Stimulated activated naive CD8-positive, alpha-beta T cell treated with anti-CD3 and anti-CD28 coated beads, Interleukin-15, Interleukin-2, amounts not matched to agents 100 U/mL and 50 U/mL, for 24 hours (primary cell): ENCODE results near the gene TMEM87B.
"Not testable (repeated sequence)": the region's sequence is repeated elsewhere in the genome, so short reads cannot be mapped to it uniquely, and the experiment has no call there.

Experiments used
- ATAC-seq: fragments of 150-1000 bp; cut with Tn5 transposase; one replicate; pipeline ENCODE4 v1.10.0; 2021
- DNase-seq: peaks from one replicate; pipeline ENCODE4 v3.0.0; 2021

TMEM87B gene

DNA sequence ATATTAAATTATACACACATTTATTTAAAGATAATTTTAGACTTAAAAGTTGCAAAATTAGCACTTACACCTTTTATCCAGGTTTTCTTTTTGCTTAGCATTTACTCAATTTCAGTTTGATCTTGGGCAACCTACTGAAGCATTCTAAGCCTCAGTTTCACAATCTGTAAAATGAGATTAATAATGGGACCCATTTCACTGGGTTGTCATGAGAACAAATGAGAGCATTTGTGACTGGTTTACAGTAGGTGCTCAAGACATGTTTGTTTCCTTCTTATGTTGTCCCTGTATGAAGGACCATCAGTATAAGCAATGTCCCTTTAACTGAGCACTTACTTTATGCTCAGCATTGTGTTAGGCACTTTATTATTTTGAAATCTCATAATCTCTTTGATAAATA, 78.3 kb downstream of the TMEM87B start:
- DNase-seq (no peak), ATAC-seq (no peak)

DNA sequence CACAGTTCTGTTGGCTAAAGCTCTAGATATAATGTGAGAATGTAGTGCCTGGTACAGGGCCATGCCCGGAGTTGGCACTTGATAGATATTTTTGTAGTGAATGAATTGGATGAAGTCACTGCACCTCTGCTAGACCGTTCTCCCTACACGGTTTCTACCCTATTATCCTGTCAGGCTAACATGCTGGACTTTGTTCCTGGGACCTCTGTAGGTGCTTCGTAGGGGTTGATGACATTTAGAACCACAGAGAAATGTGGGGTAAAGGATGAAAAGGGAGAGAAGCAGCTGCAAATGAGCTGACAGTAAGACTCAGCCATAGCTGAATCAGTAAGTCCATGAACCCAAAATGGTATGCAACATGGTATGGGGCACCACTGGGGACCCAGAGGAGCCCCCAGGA, 79.1 kb downstream of the TMEM87B start:
- DNase-seq (no peak), ATAC-seq (no peak)

DNA sequence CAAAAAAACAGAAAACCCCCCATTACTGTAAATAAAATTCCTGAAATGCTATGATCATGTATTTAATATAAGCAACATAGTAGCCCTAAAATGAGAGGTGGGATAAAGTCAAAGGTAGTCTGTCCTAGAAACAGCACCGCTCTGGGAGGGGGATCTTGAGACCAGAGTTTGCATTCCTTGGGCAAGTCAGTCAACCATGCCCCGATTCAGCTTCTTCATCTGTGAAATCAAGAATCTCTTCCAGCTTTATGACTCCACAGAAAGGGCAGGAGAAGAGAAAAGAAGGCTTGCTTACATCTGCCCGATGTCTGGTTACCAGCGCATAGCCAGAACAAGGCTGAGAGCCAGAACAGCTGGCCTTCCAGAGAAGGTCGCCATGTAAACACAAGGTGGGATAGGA, 81.0 kb downstream of the TMEM87B start:
- DNase-seq (no peak), ATAC-seq (no peak)

DNA sequence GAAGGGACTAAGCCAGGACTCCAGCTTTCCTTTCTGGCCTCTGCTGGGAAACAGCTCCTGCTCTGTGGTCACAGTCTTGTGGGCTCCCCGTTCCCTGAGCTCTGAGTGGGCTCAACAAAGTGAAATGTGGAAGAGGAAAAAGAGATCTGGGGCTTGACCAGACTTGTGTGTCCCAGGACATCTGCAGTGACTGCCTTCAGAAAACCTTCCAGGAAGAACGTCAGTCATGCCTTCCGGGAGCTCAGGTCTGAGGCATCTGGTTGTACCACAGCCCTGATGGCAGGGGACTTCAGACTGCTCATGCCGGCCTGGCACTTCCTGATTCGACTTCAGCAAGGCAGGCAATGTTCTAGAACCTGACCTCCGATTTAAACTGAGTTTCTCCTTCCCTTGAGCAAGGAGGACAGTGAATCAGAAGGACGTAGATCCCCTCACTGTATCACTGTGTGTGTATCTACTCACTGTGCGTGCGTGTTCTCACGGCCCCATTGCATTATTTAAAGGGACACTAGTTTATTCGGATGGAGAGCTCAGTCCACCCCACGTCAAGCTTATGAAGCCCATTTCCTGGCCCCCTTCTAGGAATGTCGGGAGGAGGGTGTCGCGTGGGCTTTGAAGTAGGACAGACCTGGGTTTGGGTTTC, 82.6 kb downstream of the TMEM87B start:
- peak; percentile 55 for ATAC-seq
- DNase-seq = no peak

DNA sequence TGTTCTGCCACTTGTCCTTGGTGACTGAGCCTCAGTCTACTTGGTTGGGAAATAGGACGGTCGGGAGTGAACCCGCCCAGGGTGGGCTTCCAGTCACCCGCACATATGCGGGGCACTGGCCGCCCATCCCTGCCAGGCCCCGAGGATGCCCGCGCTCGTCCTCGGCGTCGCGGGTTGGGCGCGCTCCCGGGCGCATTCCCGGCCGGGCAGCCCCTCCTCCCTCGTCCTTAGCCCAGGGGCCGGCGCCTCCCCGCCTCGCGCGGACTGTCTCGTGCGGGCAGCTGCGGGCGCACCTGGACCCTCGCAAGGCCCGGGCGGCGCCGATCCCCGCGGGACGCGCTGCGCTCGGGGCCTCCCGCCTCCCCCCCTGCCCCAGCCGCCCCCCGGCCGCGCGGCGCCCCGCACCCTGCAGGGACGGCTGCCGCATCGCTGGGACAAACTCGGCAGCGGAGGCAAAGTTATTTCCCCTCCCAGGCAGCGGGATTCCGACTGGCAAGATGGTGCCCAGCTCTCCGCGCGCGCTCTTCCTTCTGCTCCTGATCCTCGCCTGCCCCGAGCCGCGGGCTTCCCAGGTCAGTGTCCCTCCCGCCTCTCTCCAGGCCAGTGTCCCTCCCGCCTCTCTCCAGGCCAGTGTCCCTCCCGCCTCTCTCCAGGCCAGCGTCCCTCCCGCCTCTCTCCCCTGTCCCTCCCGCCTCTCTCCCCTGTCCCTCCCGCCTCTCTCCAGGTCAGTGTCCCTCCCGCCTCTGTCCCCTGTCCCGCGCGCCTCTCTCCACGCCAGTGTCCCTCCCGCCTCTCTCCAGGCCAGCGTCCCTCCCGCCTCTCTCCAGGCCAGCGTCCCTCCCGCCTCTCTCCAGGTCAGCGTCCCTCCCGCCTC, 83.3 kb downstream of the TMEM87B start, which contains the start of gene FBLN7:
FBLN7 (plus strand) TSS at position 227 of the 874 bp plus-strand sequence; CDS start at position 498, 271 bp downstream.
- peak; percentile 8 for ATAC-seq
- no peak for DNase-seq

DNA sequence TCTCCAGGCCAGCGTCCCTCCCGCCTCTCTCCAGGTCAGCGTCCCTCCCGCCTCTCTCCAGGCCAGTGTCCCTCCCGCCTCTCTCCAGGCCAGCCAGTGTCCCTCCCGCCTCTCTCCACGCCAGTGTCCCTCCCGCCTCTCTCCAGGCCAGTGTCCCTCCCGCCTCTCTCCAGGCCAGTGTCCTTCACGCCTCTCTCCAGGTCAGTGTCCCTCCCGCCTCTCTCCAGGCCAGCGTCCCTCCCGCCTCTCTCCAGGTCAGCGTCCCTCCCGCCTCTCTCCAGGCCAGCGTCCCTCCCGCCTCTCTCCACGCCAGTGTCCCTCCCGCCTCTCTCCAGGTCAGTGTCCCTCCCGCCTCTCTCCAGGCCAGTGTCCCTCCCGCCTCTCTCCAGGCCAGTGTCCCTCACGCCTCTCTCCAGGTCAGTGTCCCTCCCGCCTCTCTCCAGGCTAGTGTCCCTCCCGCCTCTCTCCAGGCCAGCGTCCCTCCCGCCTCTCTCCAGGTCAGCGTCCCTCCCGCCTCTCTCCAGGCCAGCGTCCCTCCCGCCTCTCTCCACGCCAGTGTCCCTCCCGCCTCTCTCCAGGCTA, 84.1 kb downstream of the TMEM87B start:
- not testable (repeated sequence) for DNase-seq, ATAC-seq

DNA sequence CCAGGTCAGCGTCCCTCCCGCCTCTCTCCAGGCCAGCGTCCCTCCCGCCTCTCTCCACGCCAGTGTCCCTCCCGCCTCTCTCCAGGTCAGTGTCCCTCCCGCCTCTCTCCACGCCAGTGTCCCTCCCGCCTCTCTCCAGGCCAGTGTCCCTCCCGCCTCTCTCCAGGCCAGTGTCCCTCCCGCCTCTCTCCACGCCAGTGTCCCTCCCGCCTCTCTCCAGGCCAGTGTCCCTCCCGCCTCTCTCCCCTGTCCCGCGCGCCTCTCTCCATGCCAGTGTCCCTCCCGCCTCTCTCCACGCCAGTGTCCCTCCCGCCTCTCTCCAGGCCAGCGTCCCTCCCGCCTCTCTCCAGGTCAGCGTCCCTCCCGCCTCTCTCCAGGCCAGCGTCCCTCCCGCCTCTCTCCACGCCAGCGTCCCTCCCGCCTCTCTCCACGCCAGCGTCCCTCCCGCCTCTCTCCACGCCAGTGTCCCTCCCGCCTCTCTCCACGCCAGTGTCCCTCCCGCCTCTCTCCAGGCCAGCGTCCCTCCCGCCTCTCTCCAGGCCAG, 84.7 kb downstream of the TMEM87B start:
- ATAC-seq, DNase-seq: not testable (repeated sequence)

DNA sequence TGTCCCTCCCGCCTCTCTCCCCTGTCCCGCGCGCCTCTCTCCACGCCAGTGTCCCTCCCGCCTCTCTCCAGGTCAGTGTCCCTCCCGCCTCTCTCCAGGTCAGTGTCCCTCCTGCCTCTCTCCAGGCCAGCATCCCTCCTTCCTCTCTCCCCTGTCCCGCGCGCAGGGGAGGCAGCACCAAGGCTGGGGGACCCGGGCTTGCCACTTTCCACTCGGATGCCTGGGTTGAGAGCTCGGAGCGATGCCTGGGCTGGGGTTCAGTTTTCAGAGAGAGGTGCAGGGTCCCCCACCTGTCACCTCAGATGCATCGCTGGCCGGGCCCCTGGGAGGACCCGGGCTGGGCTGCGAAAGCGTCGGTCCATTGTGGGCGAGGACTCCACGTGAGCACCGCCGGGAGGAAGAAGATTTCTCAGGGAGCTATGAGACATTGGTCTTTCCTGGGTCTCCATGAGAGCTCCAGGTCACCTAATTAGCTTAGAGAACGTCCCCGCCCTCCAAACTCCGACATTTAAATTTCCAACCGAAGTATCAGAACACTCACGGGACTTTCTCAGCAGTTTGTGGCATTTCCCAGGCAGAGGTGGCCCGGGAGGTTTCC, 85.2 kb downstream of the TMEM87B start:
- ATAC-seq (no peak), DNase-seq (no peak)

DNA sequence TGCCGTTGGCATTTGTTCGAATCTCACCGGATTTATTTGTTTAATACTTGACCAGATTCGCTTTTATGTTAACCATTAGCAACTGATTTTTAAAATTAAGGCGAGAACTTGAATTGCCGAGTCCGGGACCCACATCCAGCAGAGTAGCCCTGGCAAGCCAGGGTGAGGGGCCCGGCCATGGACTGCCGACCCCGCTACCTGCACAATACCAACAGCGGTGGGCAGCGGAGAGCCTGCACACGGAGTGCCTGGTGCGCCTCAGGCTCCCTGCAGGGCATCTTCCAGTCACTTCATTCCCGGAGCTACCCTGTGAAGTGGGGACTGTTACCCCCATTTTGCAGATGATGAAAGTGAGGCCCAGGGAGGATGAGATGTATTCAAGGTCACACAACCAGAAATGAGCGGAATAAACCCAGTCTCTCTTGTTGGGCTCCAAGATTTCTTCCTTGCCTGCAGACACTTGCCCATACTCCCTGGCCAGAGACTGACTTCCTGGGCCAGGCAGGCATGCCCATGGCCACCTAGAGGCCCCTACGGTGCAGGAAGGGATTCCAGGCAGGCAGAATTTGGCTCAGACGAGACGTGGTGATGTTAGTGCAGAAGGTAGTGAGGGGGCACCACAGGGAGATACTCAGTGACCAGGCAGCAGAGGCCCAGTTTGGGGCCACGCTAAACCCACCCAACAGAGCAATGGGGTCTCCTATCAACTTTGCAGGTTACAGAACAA, 86.0 kb downstream of the TMEM87B start:
- no peak for DNase-seq
- ATAC-seq = no peak

DNA sequence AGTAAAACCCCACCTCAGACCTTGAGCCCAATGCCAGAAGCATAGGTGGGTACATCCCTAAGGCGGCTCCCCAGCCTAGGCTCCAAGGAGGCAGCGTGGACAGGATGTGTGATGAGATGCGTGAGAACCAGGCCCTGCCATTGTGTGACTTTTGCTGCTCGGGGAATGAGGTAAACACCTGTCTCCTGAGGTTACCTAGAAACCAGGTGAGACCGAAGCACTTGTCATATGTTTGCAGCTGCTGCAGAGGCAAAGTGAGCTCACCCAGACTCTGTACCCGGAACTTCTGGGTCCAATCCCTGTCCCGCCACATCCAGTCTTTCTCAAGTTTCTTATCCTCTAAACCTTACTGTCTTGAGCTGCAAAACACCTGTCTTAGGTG, 86.5 kb downstream of the TMEM87B start:
- no peak for DNase-seq
- ATAC-seq = no peak

DNA sequence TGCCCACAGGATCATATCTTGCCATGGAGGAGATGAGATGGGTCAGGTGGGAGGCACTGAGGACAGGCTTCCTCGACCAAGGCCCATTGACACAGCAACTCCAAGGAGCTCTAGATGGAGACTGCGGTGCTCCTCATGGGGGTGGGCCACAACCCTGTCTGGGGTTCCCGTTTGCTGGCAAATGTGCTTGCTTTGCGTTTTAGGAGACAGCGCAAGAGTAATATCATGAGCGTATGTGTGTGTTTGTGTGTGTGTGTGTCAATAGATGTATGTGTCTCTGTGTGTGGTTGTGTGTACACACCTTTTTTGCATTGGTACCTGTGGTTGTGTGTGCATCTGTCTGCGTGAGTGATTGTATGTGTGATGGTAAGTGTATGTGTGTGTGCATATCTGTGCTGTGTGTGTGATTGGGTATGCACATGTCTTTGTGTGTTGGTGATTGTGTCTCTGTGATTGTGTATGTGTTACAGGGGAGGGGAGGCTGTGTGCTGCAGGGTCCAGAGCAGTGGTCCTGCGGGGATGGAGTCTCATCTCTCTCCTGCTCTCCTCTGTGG, 87.5 kb downstream of the TMEM87B start:
- DNase-seq (no peak), ATAC-seq (no peak)

DNA sequence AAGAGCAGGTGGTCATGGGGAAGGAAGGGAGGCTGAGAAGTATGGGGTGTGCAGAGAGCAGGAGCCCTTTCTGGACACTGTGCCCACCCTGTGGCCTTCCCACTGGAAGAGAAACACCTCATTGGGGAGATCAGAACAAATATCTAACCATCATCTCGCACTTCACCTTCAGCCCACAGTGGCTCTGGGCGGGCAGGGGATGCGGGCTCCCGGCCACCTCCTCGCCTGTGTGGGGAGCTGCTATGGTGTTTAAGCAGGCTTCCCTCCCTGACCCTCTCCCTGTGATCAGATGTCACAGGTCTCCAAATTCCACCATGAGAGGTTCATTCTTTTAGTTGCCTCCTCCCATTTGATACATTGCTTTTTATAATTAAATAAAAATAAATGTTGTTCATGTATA, 88.1 kb downstream of the TMEM87B start:
- ATAC-seq = no peak

DNA sequence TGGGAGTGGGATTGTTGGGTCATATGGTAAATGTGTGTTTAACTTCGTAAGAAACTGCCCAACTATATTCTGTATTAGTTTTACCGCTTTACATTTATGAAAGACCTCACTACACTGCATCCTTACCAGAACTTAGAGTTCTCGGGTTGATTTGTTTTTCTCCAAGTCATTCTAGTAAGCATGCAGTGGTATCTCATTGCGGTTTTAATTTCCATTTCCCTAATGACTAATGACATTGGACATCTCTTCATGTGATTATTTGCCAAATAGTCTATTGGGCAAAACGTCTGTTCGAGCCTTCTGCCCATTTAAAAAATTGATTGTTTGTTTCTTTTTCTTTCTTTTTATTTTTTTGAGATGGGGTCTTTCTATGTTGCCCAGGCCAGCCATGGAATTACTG, 89.9 kb downstream of the TMEM87B start:
- ATAC-seq (no peak), DNase-seq (no peak)

More for the DNA sequence above, 88.1 kb downstream of the TMEM87B start:
- no peak for DNase-seq

DNA sequence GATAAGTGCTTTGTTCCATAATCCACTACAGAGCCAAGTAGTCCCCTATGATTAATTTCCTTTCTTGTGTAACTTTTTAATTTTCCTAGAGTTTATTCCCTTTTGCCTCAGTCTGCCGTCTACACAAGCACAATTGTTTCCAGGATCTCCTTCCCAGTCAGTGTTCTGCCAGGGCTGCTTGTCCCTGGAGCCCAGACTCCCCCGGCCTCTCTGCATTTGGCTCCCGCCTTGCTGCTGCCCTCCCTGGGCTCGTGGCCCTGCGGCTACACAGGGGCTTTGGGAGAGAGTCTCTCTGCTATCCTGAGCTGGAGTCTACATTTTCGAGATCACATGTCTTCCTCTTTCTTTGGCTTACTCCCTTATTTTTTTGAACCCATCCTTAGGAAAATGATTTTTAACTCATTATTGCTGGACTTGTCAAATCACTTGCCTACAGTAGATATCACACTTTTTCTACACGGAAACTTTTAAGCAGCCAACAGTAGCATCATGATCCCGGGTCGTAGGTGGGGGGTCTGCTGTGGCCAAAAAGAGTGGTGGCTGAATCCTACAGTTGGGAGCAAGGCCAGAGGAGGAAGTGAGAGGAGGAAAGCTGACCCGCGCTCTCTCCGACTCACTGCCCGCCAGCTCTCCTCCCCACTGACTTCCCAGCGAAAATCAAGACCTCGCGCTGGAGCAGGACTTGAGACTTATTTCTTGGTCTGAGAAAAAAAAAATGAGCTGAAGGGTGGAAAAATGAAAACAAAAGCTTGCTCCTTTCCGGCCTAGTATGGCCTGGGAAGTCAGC, 92.5 kb downstream of the TMEM87B start:
- DNase-seq (no peak), ATAC-seq (no peak)

DNA sequence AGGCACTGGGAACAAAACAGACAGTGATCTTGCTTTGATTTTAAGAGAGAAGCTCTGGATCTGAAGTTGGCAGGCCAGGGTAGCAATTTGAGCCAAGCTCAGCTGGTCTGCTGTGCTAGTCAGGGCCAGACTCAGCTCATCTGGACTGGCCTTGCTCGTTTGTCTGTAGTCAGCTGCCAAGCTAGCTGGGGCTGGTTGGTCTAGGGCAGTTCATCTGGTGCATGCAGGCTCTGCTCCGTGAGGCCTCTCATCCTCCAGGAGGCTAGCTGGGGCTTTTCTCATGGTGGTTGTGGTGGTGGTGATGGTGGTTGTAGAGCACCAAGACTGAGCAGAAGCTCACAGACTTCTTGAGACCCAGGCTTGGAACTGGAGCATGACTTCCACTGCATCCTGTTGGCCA, 93.4 kb downstream of the TMEM87B start:
- DNase-seq = no peak
- ATAC-seq = no peak

DNA sequence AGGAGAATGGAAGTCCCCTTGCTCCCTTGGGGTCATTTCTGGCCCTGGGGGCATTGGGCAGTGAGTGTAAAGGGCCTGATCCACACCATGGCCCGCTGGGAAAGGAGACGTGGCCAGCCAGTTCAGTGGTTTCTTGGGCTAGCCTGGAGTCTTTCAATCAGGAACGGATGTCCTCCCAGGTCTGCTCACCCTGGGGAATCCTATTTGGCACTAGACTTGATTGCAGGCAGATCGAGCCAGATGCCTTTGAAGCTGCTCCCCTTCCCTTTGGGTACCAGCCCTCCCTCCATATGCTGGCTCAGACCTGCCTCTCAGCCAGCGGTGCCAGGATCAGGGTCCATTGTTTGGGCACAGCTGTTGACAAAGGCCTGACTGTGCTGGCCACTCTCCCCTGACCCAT, 94.1 kb downstream of the TMEM87B start:
- DNase-seq (no peak), ATAC-seq (no peak)

DNA sequence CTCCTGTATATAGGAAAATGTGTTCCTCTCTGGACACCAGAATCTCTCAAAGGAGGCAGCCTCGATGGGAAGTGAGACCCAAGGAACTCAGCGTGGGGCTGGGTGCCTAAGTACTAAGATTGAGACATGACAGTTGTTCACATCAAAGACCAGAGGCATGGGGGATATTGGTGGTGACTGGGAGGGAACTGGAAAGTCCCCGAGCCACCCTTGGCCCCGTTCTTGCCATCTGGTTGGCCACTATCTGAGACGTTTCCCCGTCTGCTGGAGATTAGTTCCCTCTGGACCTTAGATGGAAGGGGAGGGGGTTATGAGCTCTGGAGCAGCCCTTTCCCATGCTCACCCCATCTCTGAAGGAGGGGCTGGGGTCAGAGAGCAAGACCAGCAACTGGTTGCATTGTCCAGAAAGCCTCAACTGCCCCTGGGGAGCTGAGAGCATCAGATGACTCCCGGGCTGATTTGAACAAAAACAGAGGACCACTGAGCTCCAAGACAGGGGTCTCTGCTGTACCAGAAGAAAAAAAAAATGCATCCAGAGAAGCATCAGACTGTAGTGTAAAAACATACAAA, 94.9 kb downstream of the TMEM87B start:
- DNase-seq = no peak
- ATAC-seq = no peak

DNA sequence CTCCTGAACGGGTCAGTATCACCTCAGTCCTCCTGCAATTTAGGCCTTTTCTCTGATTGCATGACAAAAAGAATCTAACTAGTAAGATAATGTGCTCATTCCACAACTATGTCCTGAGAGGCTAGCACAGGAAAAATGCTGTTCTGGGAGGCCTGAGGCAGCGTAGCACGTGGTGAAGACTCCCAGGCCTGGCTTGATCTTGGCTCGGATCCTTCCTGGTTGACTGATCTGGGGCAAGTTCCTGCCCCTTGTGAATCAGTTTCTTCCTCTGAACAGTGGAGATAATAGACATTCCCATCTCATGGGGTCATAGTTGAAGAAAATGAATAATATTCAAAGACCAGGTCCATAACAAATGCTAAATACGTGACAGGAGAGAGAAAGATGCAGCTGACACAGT, 95.4 kb downstream of the TMEM87B start:
- no peak for DNase-seq
- no peak for ATAC-seq

DNA sequence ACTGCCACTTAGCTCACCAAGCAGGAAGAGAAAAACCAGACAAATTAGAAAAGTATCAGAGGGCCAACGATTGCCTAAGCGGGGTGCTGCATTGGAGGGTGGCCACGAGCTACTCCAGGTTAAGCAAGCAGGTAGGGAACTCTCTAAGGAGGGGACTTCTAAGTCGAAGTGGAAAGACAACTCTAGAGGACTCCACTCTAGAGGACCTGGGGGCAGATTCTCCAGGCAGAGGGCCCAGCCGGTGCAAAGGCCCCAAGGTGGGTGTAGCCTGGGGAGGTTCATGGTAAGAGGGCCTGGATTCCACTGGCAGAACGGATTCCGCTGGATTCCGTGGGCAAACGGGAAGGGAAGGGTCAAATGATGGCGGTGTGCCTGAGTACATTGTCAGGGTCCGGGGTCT, 95.8 kb downstream of the TMEM87B start:
- no peak for ATAC-seq
- DNase-seq = no peak

DNA sequence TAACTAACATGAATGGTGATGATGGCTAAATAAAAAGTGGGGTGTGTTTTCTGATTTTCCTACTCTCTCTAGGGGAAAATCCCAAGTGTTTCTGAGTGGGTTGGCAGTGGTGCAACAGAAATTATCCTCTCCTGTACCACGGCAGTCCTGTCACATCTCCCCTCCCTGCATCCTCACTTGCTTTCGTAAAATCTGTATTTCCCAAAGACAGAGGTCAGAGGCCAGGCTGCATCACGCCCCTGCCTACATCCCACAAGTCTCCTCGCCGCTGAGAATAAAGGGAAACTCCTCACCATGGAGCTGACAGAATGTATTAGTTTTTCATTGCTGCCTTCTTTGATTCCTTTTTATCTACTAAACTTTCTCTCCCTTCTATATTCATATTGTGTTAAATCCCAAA, 96.2 kb downstream of the TMEM87B start:
- DNase-seq = no peak
- no peak for ATAC-seq
